ENCODE results near the gene ABTB2. TPM values are rescaled to one million over a fixed set of nuclear protein-coding genes. Genes with fewer than 3 reads are reported as not detected.

The ABTB2 gene
- polyA plus RNA-seq, 1 donor (not counting 4 experiments of a cell fraction or from before 2014, with no cell fraction given), result 1.0 TPM

GRCh38 chr11:34332524-34332923 is 25.3 kb downstream of the ABTB2 start:
- H4K20me1 ChIP-seq (ENCODE audit: control insufficient read depth, extremely low read depth, insufficient read depth, low read length), result no peaks in the 10 kb centered on the region
- DNase-seq (ENCODE audit: low read depth, low spot score) (no peak), FAIRE-seq (no peak)
- no peak overlapping the region for H3K4me3 ChIP-seq (ENCODE audit: control insufficient read depth in 2 of 3, extremely low read depth in 1 of 3, insufficient read depth in 2 of 3, low read depth in 1 of 3, low read length in 3 of 3)
- peaks cover 2% of the 10 kb centered on the region for H3K9me1 ChIP-seq (ENCODE audit: control insufficient read depth, extremely low read depth, insufficient read depth, low read length)
- no peak overlapping the region for H3K4me2 ChIP-seq (ENCODE audit: control insufficient read depth, extremely low read depth, insufficient read depth, low read depth, low read length)
- dilution Hi-C loops (cut with MboI; ENCODE audit: extremely low pct_ligation_motif_present, low sequenced_read_pairs), result no loop called here
- H3K9ac ChIP-seq (ENCODE audit: control insufficient read depth, extremely low read depth, insufficient read depth, low read length), result no peak overlapping the region
- no peaks in the 10 kb centered on the region for H3K9me3 ChIP-seq (ENCODE audit: control insufficient read depth, low read depth, low read length)
- H3K27me3 ChIP-seq (ENCODE audit: control insufficient read depth, extremely low read depth, insufficient read depth, low read length), result no peaks in the 10 kb centered on the region
- H3K4me1 ChIP-seq (ENCODE audit: control insufficient read depth, extremely low read depth, insufficient read depth, low read length), result no peaks in the 10 kb centered on the region
- no peak overlapping the region for H3K27ac ChIP-seq (ENCODE audit: control insufficient read depth, insufficient read depth, low read length)
- no peak overlapping the region for H2AFZ ChIP-seq (ENCODE audit: control insufficient read depth, low read length)
- no peaks in the 10 kb centered on the region for H3K79me2 ChIP-seq (ENCODE audit: control insufficient read depth, insufficient read depth, low read length)
- no peaks in the 10 kb centered on the region for H3K36me3 ChIP-seq (ENCODE audit: control insufficient read depth in 2 of 2, extremely low read depth in 1 of 2, insufficient read depth in 2 of 2, low read length in 2 of 2)
- no peak for TF ChIP-seq EZH2 (IDR thresholded peaks at IDR 0.05; ENCODE audit: low read length)

- Histone ChIP-seq H3K27me3 (ENCODE audit: control insufficient read depth, extremely low read depth, insufficient read depth, low read length) (no peaks in the 10 kb centered on the region), H3K9ac (ENCODE audit: control insufficient read depth, extremely low read depth, insufficient read depth, low read length) (no peak overlapping the region), H3K79me2 (ENCODE audit: control insufficient read depth, insufficient read depth, low read length) (no peaks in the 10 kb centered on the region), H3K4me2 (ENCODE audit: control insufficient read depth, extremely low read depth, insufficient read depth, low read depth, low read length) (no peak overlapping the region), H2AFZ (ENCODE audit: control insufficient read depth, low read length) (no peak overlapping the region), H3K4me1 (ENCODE audit: control insufficient read depth, extremely low read depth, insufficient read depth, low read length) (no peaks in the 10 kb centered on the region), H3K9me3 (ENCODE audit: control insufficient read depth, low read depth, low read length) (no peaks in the 10 kb centered on the region), H3K4me3 (ENCODE audit: control insufficient read depth in 2 of 3, extremely low read depth in 1 of 3, insufficient read depth in 2 of 3, low read depth in 1 of 3, low read length in 3 of 3) (no peak overlapping the region), H3K9me1 (ENCODE audit: control insufficient read depth, extremely low read depth, insufficient read depth, low read length) (peaks cover 2% of the 10 kb centered on the region), H4K20me1 (ENCODE audit: control insufficient read depth, extremely low read depth, insufficient read depth, low read length) (no peaks in the 10 kb centered on the region), H3K36me3 (ENCODE audit: control insufficient read depth in 2 of 2, extremely low read depth in 1 of 2, insufficient read depth in 2 of 2, low read length in 2 of 2) (no peaks in the 10 kb centered on the region), H3K27ac (ENCODE audit: control insufficient read depth, insufficient read depth, low read length) (no peak overlapping the region)
- TF ChIP-seq EZH2 (IDR thresholded peaks at IDR 0.05; ENCODE audit: low read length) (no peak), CTCF (optimal IDR thresholded peaks at IDR 0.05 in 1 of 3, IDR thresholded peaks at IDR 0.05 in 1 of 3, conservative IDR thresholded peaks at IDR 0.05 in 1 of 3; ENCODE audit: extremely low read depth in 1 of 3, insufficient read depth in 2 of 3, low read length in 3 of 3) (no peak)
- dilution Hi-C loops (cut with MboI; ENCODE audit: extremely low pct_ligation_motif_present, low sequenced_read_pairs), result no loop called here
- FAIRE-seq, result no peak
- DNase-seq (ENCODE audit: low read depth, low spot score), result no peak
Measured at GRCh38 chr11:34331736-34332135, 26.1 kb downstream of the ABTB2 start.

- Histone ChIP-seq H3K9me1 (ENCODE audit: control insufficient read depth, extremely low read depth, insufficient read depth, low read length) (no peaks in the 10 kb centered on the region), H3K27ac (ENCODE audit: control insufficient read depth, insufficient read depth, low read length) (no peak overlapping the region), H2AFZ (ENCODE audit: control insufficient read depth, low read length) (no peak overlapping the region), H3K4me1 (ENCODE audit: control insufficient read depth, extremely low read depth, insufficient read depth, low read length) (no peaks in the 10 kb centered on the region), H3K4me3 (ENCODE audit: control insufficient read depth in 2 of 3, extremely low read depth in 1 of 3, insufficient read depth in 2 of 3, low read depth in 1 of 3, low read length in 3 of 3) (no peak overlapping the region), H3K9me3 (ENCODE audit: control insufficient read depth, low read depth, low read length) (no peaks in the 10 kb centered on the region), H3K36me3 (ENCODE audit: control insufficient read depth in 2 of 2, extremely low read depth in 1 of 2, insufficient read depth in 2 of 2, low read length in 2 of 2) (no peaks in the 10 kb centered on the region), H3K27me3 (ENCODE audit: control insufficient read depth, extremely low read depth, insufficient read depth, low read length) (no peaks in the 10 kb centered on the region), H4K20me1 (ENCODE audit: control insufficient read depth, extremely low read depth, insufficient read depth, low read length) (no peaks in the 10 kb centered on the region), H3K79me2 (ENCODE audit: control insufficient read depth, insufficient read depth, low read length) (no peaks in the 10 kb centered on the region), H3K9ac (ENCODE audit: control insufficient read depth, extremely low read depth, insufficient read depth, low read length) (no peak overlapping the region), H3K4me2 (ENCODE audit: control insufficient read depth, extremely low read depth, insufficient read depth, low read depth, low read length) (no peak overlapping the region)
- no peak for DNase-seq (ENCODE audit: low read depth, low spot score)
- no peak for FAIRE-seq
- dilution Hi-C loops (cut with MboI; ENCODE audit: extremely low pct_ligation_motif_present, low sequenced_read_pairs), result no loop called here
- TF ChIP-seq CTCF (optimal IDR thresholded peaks at IDR 0.05 in 1 of 3, IDR thresholded peaks at IDR 0.05 in 1 of 3, conservative IDR thresholded peaks at IDR 0.05 in 1 of 3; ENCODE audit: extremely low read depth in 1 of 3, insufficient read depth in 2 of 3, low read length in 3 of 3) (no peak), EZH2 (IDR thresholded peaks at IDR 0.05; ENCODE audit: low read length) (no peak)
Measured at GRCh38 chr11:34331329-34331728, 26.5 kb downstream of the ABTB2 start.

Data from keratinocyte (primary cell).